ENCODE data around the gene C3orf22.

C3orf22 gene

DNA sequence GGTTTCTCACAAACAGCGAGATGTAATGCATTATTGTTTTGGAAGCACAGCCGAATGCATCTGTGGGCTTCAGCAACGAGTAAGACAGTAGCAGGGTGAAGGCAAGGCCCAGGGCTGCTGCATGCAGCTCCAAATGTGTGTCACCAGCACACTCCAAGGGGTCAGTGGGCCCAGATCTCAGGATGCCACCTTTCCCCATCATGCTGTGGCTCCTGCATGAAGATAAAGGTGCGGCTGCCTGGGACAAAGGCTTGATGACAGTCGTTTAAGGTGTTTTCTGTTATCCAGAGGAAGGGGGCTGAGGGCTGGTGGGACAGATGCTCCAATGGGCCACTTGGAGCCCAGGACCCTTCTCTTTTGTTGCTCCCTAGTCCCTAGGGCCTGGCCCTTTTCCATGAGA lies 13.2 kb downstream of the C3orf22 start:
- Histone ChIP-seq H3K9me2 (replicated peaks; ENCODE audit: low read depth, low read length) (no peaks in the 10 kb centered on the region), H4K20me1 (ENCODE audit: insufficient read depth, low read length, poor library complexity, severe bottlenecking) (no peaks in the 10 kb centered on the region), H3K36me3 (ENCODE audit: insufficient read depth, low read length) (no peaks in the 10 kb centered on the region), H3K9ac (ENCODE audit: low read depth, low read length, poor library complexity, severe bottlenecking) (peak overlapping the region; percentile 12), H3K27me3 (ENCODE audit: insufficient read depth, low read length, poor library complexity, severe bottlenecking) (no peaks in the 10 kb centered on the region), H3K4me1 (ENCODE audit: insufficient read depth, low read length, poor library complexity, severe bottlenecking) (peaks cover 61% of the 10 kb centered on the region), H3K4me3 (ENCODE audit: low read length, poor library complexity, severe bottlenecking) (no peak overlapping the region), H2AFZ (ENCODE audit: low read length) (no peak overlapping the region; the same call in 1 of the 2 replicates), H3F3A (ENCODE audit: low read depth) (no peaks in the 10 kb centered on the region), H3K4me2 (ENCODE audit: low read depth, low read length, poor library complexity, severe bottlenecking) (no peak overlapping the region), H3K9me3 (ENCODE audit: insufficient read depth, low read depth, low read length) (no peaks in the 10 kb centered on the region), H3K79me2 (ENCODE audit: insufficient read depth, low read length) (no peaks in the 10 kb centered on the region)
- no peak for TF ChIP-seq EZH2phosphoT487 (IDR thresholded peaks at IDR 0.05; ENCODE audit: borderline replicate concordance)
- TF ChIP-seq, protein P1, sequence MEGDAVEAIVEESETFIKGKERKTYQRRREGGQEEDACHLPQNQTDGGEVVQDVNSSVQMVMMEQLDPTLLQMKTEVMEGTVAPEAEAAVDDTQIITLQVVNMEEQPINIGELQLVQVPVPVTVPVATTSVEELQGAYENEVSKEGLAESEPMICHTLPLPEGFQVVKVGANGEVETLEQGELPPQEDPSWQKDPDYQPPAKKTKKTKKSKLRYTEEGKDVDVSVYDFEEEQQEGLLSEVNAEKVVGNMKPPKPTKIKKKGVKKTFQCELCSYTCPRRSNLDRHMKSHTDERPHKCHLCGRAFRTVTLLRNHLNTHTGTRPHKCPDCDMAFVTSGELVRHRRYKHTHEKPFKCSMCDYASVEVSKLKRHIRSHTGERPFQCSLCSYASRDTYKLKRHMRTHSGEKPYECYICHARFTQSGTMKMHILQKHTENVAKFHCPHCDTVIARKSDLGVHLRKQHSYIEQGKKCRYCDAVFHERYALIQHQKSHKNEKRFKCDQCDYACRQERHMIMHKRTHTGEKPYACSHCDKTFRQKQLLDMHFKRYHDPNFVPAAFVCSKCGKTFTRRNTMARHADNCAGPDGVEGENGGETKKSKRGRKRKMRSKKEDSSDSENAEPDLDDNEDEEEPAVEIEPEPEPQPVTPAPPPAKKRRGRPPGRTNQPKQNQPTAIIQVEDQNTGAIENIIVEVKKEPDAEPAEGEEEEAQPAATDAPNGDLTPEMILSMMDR (conservative IDR thresholded peaks at IDR 0.05; ENCODE audit: low read length), result no peak

DNA sequence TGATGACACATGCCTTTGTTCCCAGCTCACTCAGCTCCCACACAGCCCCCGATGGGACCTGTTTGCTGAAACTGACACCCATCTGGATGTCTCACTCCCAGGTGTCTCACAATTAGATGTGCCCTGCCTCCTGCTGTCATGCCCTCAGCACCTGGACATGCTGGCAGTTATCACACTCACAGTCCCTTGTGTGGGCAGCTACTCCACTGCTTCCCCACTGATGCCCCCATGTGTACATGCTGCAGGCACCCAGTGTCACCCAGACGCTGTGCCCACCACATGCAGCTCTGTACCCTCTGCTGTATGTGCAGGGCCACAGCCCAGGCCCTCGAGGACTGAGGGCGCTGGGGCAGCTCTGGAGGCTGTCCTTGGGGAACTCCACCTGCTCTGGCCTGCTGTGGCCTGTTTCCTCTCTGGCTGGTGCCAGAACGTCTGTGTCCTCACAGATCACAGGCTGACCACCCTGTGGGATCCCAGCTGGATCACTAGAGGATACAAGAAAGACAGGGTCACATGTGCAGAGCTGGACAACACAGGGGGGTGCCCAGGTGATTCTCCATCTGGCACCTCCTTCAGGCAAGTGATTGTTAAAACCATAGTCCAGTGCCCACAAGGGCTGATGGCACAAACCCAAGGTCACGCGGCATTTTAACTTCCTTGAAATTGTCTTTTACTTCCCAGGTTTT lies 14.0 kb downstream of the C3orf22 start:
- no peak overlapping the region; the same call in none of the 2 replicates for H2AFZ ChIP-seq (ENCODE audit: low read length)
- H3K27me3 ChIP-seq (ENCODE audit: insufficient read depth, low read length, poor library complexity, severe bottlenecking), result no peaks in the 10 kb centered on the region
- no peaks in the 10 kb centered on the region for H3K79me2 ChIP-seq (ENCODE audit: insufficient read depth, low read length)
- H3K4me3 ChIP-seq (ENCODE audit: low read length, poor library complexity, severe bottlenecking), result no peak overlapping the region
- no peaks in the 10 kb centered on the region for H3F3A ChIP-seq (ENCODE audit: low read depth)
- no peaks in the 10 kb centered on the region for H3K9me3 ChIP-seq (ENCODE audit: insufficient read depth, low read depth, low read length)
- H3K4me2 ChIP-seq (ENCODE audit: low read depth, low read length, poor library complexity, severe bottlenecking), result no peak overlapping the region
- peak overlapping the region; percentile 12 for H3K9ac ChIP-seq (ENCODE audit: low read depth, low read length, poor library complexity, severe bottlenecking)
- TF ChIP-seq, protein P1 (conservative IDR thresholded peaks at IDR 0.05; ENCODE audit: low read length), result no peak; the same call in 1 of the 2 replicates
- no peak for TF ChIP-seq EZH2phosphoT487 (IDR thresholded peaks at IDR 0.05; ENCODE audit: borderline replicate concordance)
- H3K36me3 ChIP-seq (ENCODE audit: insufficient read depth, low read length), result no peaks in the 10 kb centered on the region
- H3K9me2 ChIP-seq (replicated peaks; ENCODE audit: low read depth, low read length), result no peaks in the 10 kb centered on the region
- H3K4me1 ChIP-seq (ENCODE audit: insufficient read depth, low read length, poor library complexity, severe bottlenecking), result peaks cover 62% of the 10 kb centered on the region
- no peaks in the 10 kb centered on the region for H4K20me1 ChIP-seq (ENCODE audit: insufficient read depth, low read length, poor library complexity, severe bottlenecking)

DNA sequence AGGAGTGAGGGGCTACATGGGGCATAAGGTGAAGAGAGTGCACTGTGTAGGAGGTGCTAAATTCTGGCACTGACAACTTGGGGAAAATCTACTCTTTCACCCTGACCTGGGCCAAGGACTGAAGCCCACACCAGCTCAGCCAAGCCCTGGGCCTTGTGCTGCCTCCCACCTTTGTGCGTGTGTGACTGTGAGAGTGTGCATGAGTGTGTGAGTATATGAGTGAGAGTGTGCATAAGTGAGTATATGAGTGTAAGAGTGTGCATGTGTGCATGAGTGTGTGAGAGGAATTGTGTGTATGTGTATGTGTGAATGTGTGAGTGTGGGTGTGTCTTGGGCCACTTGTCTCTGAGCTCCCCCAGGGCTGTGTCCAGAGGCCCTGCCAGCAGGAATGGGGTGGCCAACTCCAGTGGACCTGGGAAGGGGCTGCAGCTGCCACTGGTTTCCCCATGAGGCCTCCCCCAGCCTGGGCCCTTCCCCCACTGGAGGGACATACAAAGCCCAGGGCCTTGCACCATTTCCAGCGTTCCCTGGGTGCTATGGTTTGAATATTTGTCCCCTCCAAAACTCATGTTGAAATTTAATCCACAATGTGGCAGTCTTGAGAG lies 15.2 kb downstream of the C3orf22 start:
- Histone ChIP-seq H3K4me1 (ENCODE audit: insufficient read depth, low read length, poor library complexity, severe bottlenecking) (peaks cover 51% of the 10 kb centered on the region), H3K36me3 (ENCODE audit: insufficient read depth, low read length) (no peaks in the 10 kb centered on the region), H3K79me2 (ENCODE audit: insufficient read depth, low read length) (no peaks in the 10 kb centered on the region), H3K9me3 (ENCODE audit: insufficient read depth, low read depth, low read length) (no peaks in the 10 kb centered on the region), H3K4me2 (ENCODE audit: low read depth, low read length, poor library complexity, severe bottlenecking) (no peak overlapping the region), H3F3A (ENCODE audit: low read depth) (peaks cover 6% of the 10 kb centered on the region; the same call in 1 of the 2 replicates), H3K27me3 (ENCODE audit: insufficient read depth, low read length, poor library complexity, severe bottlenecking) (no peaks in the 10 kb centered on the region), H3K9me2 (replicated peaks; ENCODE audit: low read depth, low read length) (no peaks in the 10 kb centered on the region), H4K20me1 (ENCODE audit: insufficient read depth, low read length, poor library complexity, severe bottlenecking) (no peaks in the 10 kb centered on the region), H2AFZ (ENCODE audit: low read length) (no peak overlapping the region), H3K9ac (ENCODE audit: low read depth, low read length, poor library complexity, severe bottlenecking) (no peak overlapping the region), H3K4me3 (ENCODE audit: low read length, poor library complexity, severe bottlenecking) (no peak overlapping the region)
- no peak for TF ChIP-seq EZH2phosphoT487 (IDR thresholded peaks at IDR 0.05; ENCODE audit: borderline replicate concordance)
- TF ChIP-seq, protein P1 (conservative IDR thresholded peaks at IDR 0.05; ENCODE audit: low read length), result no peak

Data from Loucy (cell line).